ENCODE measurements around the gene TP63.

TP63 gene

DNA sequence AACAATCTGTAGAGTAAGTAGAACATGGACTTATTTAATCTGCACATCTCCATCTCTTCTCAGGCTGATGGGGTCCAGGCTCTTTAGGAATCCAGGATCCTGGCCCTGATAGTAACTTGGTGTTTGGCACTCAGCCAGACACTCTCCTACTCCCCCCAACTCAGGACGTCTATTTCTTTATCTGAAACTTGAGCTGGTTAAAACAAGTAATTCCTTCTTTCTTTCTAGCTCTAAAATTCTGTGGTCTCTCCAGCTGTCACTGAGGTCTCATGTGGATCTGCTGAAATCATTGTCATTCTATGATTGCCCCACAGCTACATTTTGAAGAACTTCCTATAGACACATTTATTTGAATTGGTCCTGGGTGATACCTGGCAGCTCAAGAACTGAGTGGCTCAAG, 59.0 kb downstream of the TP63 start:
- Histone ChIP-seq H3K4me1 (ENCODE audit: control insufficient read depth in 1 of 2, insufficient read depth in 2 of 2, low read length in 2 of 2) (no peaks in the 10 kb centered on the region), H3K9ac (ENCODE audit: low read depth in 1 of 2, low read length in 2 of 2) (no peak overlapping the region), H3K4me3 (ENCODE audit: low read depth in 1 of 2, low read length in 2 of 2) (no peak overlapping the region), H3K27ac (ENCODE audit: low read depth, low read length) (no peak overlapping the region), H3K36me3 (ENCODE audit: control insufficient read depth in 1 of 2, insufficient read depth in 2 of 2, low read length in 2 of 2) (no peaks in the 10 kb centered on the region), H3K9me3 (ENCODE audit: control insufficient read depth in 1 of 2, low read length in 2 of 2) (no peaks in the 10 kb centered on the region), H3K27me3 (ENCODE audit: control insufficient read depth in 1 of 2, insufficient read depth in 2 of 2, low read length in 2 of 2) (no peaks in the 10 kb centered on the region)

DNA sequence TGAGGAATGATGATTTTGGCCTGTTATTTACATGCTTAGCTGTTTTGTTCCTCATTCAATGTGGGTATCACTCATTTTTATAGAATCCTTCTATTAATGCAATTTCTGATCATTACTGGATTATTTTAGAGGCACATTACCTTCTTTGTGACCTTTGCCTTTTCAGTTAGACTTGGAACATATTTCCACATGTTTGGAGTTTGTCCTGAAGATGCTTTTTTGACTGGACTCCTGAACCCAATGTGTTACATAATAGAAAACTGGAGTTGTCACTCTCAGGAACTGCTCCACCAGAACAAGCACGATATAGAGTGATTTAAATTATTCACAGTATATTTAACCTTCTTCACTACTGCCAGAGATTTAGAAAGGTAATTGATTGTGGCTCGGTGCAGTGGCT, 59.5 kb downstream of the TP63 start:
- Histone ChIP-seq H3K4me1 (ENCODE audit: control insufficient read depth in 1 of 2, insufficient read depth in 2 of 2, low read length in 2 of 2) (no peaks in the 10 kb centered on the region), H3K4me3 (ENCODE audit: low read depth in 1 of 2, low read length in 2 of 2) (no peak overlapping the region), H3K9ac (ENCODE audit: low read depth in 1 of 2, low read length in 2 of 2) (no peak overlapping the region), H3K36me3 (ENCODE audit: control insufficient read depth in 1 of 2, insufficient read depth in 2 of 2, low read length in 2 of 2) (no peaks in the 10 kb centered on the region), H3K27me3 (ENCODE audit: control insufficient read depth in 1 of 2, insufficient read depth in 2 of 2, low read length in 2 of 2) (no peaks in the 10 kb centered on the region), H3K9me3 (ENCODE audit: control insufficient read depth in 1 of 2, low read length in 2 of 2) (no peaks in the 10 kb centered on the region), H3K27ac (ENCODE audit: low read depth, low read length) (no peak overlapping the region)

DNA sequence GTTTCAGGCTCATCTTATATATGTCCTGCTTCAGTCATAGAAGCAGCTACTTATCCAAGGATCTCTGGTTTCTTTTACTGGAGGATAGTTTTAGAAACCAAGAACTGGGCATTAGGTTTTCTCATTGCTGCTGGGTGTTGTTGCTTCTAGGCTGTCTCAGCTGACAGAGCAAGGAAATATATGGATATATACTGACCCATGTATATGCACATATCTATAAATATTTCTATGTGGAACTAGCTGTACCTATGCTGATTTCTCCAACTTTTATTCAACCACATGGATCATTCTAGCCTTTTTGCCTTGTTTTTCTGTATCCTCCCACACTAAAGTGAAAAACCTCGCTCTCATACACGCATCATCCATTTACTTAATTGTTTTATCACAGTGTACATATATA, 64.2 kb downstream of the TP63 start:
- Histone ChIP-seq H3K4me1 (ENCODE audit: control insufficient read depth in 1 of 2, insufficient read depth in 2 of 2, low read length in 2 of 2) (no peaks in the 10 kb centered on the region), H3K36me3 (ENCODE audit: control insufficient read depth in 1 of 2, insufficient read depth in 2 of 2, low read length in 2 of 2) (no peaks in the 10 kb centered on the region), H3K27me3 (ENCODE audit: control insufficient read depth in 1 of 2, insufficient read depth in 2 of 2, low read length in 2 of 2) (no peaks in the 10 kb centered on the region), H3K9me3 (ENCODE audit: control insufficient read depth in 1 of 2, low read length in 2 of 2) (no peaks in the 10 kb centered on the region), H3K27ac (ENCODE audit: low read depth, low read length) (no peak overlapping the region), H3K4me3 (ENCODE audit: low read depth in 1 of 2, low read length in 2 of 2) (no peak overlapping the region), H3K9ac (ENCODE audit: low read depth in 1 of 2, low read length in 2 of 2) (no peak overlapping the region)

DNA sequence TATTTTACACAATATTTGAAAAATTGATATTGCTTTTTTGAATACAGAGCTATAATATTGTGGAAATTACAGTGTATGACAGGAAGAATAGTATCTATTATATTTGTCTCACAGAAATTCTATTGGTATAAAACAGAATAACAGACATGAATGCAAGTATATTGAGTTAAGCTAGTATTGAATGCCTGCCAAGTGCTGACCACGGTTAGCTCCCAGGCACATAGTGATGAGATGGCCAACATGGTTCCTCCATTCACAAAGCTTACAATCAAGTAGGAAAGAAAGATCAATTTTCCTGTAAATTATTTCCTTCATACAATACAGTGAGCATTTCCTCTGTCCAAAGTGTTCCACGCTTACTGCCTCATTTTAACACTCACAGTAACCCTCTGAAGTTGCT, 67.6 kb downstream of the TP63 start:
- no peak overlapping the region for H3K27ac ChIP-seq (ENCODE audit: low read depth, low read length)
- H3K27me3 ChIP-seq (ENCODE audit: control insufficient read depth in 1 of 2, insufficient read depth in 2 of 2, low read length in 2 of 2): no peaks in the 10 kb centered on the region
- H3K4me1 ChIP-seq (ENCODE audit: control insufficient read depth in 1 of 2, insufficient read depth in 2 of 2, low read length in 2 of 2): no peaks in the 10 kb centered on the region
- no peaks in the 10 kb centered on the region for H3K9me3 ChIP-seq (ENCODE audit: control insufficient read depth in 1 of 2, low read length in 2 of 2)
- H3K9ac ChIP-seq (ENCODE audit: low read depth in 1 of 2, low read length in 2 of 2): no peak overlapping the region
- no peaks in the 10 kb centered on the region for H3K36me3 ChIP-seq (ENCODE audit: control insufficient read depth in 1 of 2, insufficient read depth in 2 of 2, low read length in 2 of 2)
- no peak overlapping the region for H3K4me3 ChIP-seq (ENCODE audit: low read depth in 1 of 2, low read length in 2 of 2)

- Histone ChIP-seq H3K9ac (ENCODE audit: low read depth in 1 of 2, low read length in 2 of 2) (no peak overlapping the region), H3K4me1 (ENCODE audit: control insufficient read depth in 1 of 2, insufficient read depth in 2 of 2, low read length in 2 of 2) (no peaks in the 10 kb centered on the region), H3K27ac (ENCODE audit: low read depth, low read length) (no peak overlapping the region), H3K27me3 (ENCODE audit: control insufficient read depth in 1 of 2, insufficient read depth in 2 of 2, low read length in 2 of 2) (no peaks in the 10 kb centered on the region), H3K36me3 (ENCODE audit: control insufficient read depth in 1 of 2, insufficient read depth in 2 of 2, low read length in 2 of 2) (no peaks in the 10 kb centered on the region), H3K4me3 (ENCODE audit: low read depth in 1 of 2, low read length in 2 of 2) (no peak overlapping the region), H3K9me3 (ENCODE audit: control insufficient read depth in 1 of 2, low read length in 2 of 2) (no peaks in the 10 kb centered on the region)
Observed at GRCh38 chr3:189699885-189700284, 68.7 kb downstream of the TP63 start.

DNA sequence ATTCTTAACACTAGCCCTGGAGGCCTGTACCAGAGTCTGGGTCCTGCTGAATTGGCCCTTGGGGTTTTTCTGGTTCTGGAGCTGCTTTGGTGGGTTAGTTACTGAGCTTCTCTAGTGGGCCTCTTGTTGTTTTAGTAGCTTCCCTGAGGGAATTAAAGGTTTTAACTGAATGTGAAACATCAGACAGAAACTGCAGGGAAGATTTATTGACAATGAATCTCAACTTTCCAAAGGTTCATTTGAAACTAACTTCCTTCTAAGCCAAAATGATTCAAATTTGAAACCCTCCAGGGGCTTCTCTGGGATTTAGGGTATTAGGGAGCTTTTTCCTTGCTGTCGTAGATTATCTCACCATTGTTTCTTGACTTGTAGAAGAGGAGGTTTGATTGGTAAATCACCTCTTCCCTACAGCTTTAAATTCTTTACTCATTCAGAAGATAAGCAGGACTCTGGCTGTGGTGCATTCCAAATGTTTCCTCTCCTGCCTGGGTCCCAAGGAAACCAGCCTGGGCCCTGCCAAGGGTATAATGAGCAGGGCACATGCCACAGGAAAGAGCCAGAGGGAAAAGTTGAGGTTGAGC, 71.0 kb downstream of the TP63 start:
- Histone ChIP-seq H3K27me3 (ENCODE audit: control insufficient read depth in 1 of 2, insufficient read depth in 2 of 2, low read length in 2 of 2) (no peaks in the 10 kb centered on the region), H3K9me3 (ENCODE audit: control insufficient read depth in 1 of 2, low read length in 2 of 2) (no peaks in the 10 kb centered on the region), H3K4me1 (ENCODE audit: control insufficient read depth in 1 of 2, insufficient read depth in 2 of 2, low read length in 2 of 2) (no peaks in the 10 kb centered on the region), H3K27ac (ENCODE audit: low read depth, low read length) (no peak overlapping the region), H3K9ac (ENCODE audit: low read depth in 1 of 2, low read length in 2 of 2) (no peak overlapping the region), H3K4me3 (ENCODE audit: low read depth in 1 of 2, low read length in 2 of 2) (no peak overlapping the region), H3K36me3 (ENCODE audit: control insufficient read depth in 1 of 2, insufficient read depth in 2 of 2, low read length in 2 of 2) (no peaks in the 10 kb centered on the region)

DNA sequence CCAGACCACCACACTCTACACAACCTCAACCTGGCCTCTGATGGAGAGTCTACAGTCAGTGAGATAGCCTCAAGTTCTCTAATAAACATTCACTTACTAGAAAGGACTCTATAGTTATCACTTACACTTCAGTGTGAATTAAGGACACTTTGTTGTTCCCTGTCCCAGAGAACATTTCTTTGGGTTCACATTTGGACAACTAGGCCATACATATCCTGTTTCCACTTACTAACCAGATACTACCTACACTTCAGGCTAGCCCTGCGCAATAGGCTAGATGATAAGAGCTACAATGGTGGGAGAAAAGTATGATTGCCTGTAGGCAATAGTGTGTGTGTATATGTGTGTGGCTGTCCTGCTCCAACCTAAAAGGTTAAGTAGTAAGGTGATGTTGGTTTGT, 72.7 kb downstream of the TP63 start:
- H3K27ac ChIP-seq (ENCODE audit: low read depth, low read length): no peak overlapping the region
- H3K4me1 ChIP-seq (ENCODE audit: control insufficient read depth in 1 of 2, insufficient read depth in 2 of 2, low read length in 2 of 2): no peaks in the 10 kb centered on the region
- no peak overlapping the region for H3K4me3 ChIP-seq (ENCODE audit: low read depth in 1 of 2, low read length in 2 of 2)
- H3K9ac ChIP-seq (ENCODE audit: low read depth in 1 of 2, low read length in 2 of 2): no peak overlapping the region
- no peaks in the 10 kb centered on the region for H3K36me3 ChIP-seq (ENCODE audit: control insufficient read depth in 1 of 2, insufficient read depth in 2 of 2, low read length in 2 of 2)
- no peaks in the 10 kb centered on the region for H3K9me3 ChIP-seq (ENCODE audit: control insufficient read depth in 1 of 2, low read length in 2 of 2)
- H3K27me3 ChIP-seq (ENCODE audit: control insufficient read depth in 1 of 2, insufficient read depth in 2 of 2, low read length in 2 of 2): no peaks in the 10 kb centered on the region

DNA sequence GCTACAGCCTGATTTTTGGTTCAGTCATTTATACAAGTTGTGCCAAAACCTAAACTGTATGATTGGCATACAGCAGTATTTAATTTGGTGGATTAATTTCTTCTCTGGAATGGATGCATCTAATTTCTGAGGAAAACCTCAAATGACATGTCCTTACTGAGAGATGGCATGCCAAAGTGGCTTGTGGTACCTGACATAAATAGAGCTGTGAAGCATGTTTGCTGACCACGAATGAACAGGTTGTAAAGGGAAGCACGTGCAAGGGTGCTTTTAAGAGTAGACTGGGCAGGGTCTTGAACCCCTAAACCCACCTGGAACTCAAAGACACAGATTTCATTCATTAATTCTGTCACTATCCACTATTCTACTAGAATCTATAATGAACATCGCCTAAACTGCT, 77.2 kb downstream of the TP63 start:
- Histone ChIP-seq H3K36me3 (ENCODE audit: control insufficient read depth in 1 of 2, insufficient read depth in 2 of 2, low read length in 2 of 2) (no peaks in the 10 kb centered on the region), H3K27ac (ENCODE audit: low read depth, low read length) (no peak overlapping the region), H3K9ac (ENCODE audit: low read depth in 1 of 2, low read length in 2 of 2) (no peak overlapping the region), H3K4me1 (ENCODE audit: control insufficient read depth in 1 of 2, insufficient read depth in 2 of 2, low read length in 2 of 2) (no peaks in the 10 kb centered on the region), H3K27me3 (ENCODE audit: control insufficient read depth in 1 of 2, insufficient read depth in 2 of 2, low read length in 2 of 2) (no peaks in the 10 kb centered on the region), H3K4me3 (ENCODE audit: low read depth in 1 of 2, low read length in 2 of 2) (no peak overlapping the region), H3K9me3 (ENCODE audit: control insufficient read depth in 1 of 2, low read length in 2 of 2) (no peaks in the 10 kb centered on the region)

- no peaks in the 10 kb centered on the region for H3K9me3 ChIP-seq (ENCODE audit: control insufficient read depth in 1 of 2, low read length in 2 of 2)
- H3K9ac ChIP-seq (ENCODE audit: low read depth in 1 of 2, low read length in 2 of 2): no peak overlapping the region
- no peak overlapping the region for H3K4me3 ChIP-seq (ENCODE audit: low read depth in 1 of 2, low read length in 2 of 2)
- H3K36me3 ChIP-seq (ENCODE audit: control insufficient read depth in 1 of 2, insufficient read depth in 2 of 2, low read length in 2 of 2): no peaks in the 10 kb centered on the region
- H3K27ac ChIP-seq (ENCODE audit: low read depth, low read length): no peak overlapping the region
- H3K4me1 ChIP-seq (ENCODE audit: control insufficient read depth in 1 of 2, insufficient read depth in 2 of 2, low read length in 2 of 2): peaks cover 0 to 2% of the 10 kb centered on the region in 2 donors
- no peaks in the 10 kb centered on the region for H3K27me3 ChIP-seq (ENCODE audit: control insufficient read depth in 1 of 2, insufficient read depth in 2 of 2, low read length in 2 of 2)
Observed at GRCh38 chr3:189710620-189711402, 79.6 kb downstream of the TP63 start.

DNA sequence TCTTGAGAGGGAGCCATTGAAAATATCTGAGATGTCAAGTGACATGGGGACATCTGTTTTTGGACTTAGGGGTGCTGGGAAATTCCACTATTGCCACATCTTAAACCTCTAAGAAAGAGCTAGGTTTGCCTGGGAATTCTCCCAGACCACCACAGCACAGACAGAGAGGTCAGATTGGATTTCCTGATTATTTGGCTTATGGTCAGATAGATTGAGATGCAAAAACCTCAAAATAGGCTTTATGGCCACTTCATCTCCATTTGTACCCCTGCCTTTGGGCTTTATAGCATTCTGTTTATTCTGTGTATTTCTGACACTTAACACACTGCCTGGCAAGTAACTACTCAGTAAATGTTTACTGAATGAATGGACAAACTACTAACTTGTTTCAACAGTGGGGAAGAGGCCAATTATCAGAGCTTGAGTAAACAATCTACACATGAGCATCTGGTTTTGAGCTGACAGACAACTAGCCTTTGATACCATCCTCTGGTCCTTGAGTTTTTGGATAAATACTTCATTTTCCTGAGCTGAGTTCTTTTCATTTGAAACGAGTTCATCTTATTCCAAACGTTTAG, 81.8 kb downstream of the TP63 start:
- Histone ChIP-seq H3K27me3 (ENCODE audit: control insufficient read depth in 1 of 2, insufficient read depth in 2 of 2, low read length in 2 of 2) (no peaks in the 10 kb centered on the region), H3K9ac (ENCODE audit: low read depth in 1 of 2, low read length in 2 of 2) (no peak overlapping the region), H3K4me1 (ENCODE audit: control insufficient read depth in 1 of 2, insufficient read depth in 2 of 2, low read length in 2 of 2) (peaks cover 0 to 4% of the 10 kb centered on the region in 2 donors)

More for the DNA sequence above, 81.8 kb downstream of the TP63 start:
- no peaks in the 10 kb centered on the region for H3K36me3 ChIP-seq (ENCODE audit: control insufficient read depth in 1 of 2, insufficient read depth in 2 of 2, low read length in 2 of 2)
- H3K27ac ChIP-seq (ENCODE audit: low read depth, low read length): no peak overlapping the region
- no peaks in the 10 kb centered on the region for H3K9me3 ChIP-seq (ENCODE audit: control insufficient read depth in 1 of 2, low read length in 2 of 2)
- H3K4me3 ChIP-seq (ENCODE audit: low read depth in 1 of 2, low read length in 2 of 2): no peak overlapping the region

All from duodenal mucosa (tissue), 2 donors.